ENCODE measurements around the gene RWDD1.
"Not testable (repeated sequence)": the region's sequence is repeated elsewhere in the genome, so short reads cannot be mapped to it uniquely, and the experiment has no call there.

The RWDD1 gene

GRCh38 chr6:116561377-116562018 is 9.8 kb upstream of the RWDD1 start:
- peak; percentile 61 for DNase-seq (ENCODE audit: low spot score)

GRCh38 chr6:116562019-116562403 is 9.3 kb upstream of the RWDD1 start:
- no peak for DNase-seq (ENCODE audit: low spot score)

- DNase-seq (ENCODE audit: low spot score) = no peak
These were observed 8.7 kb upstream of the RWDD1 start for GRCh38 chr6:116562614-116563013.

GRCh38 chr6:116563830-116564229 is 7.5 kb upstream of the RWDD1 start:
- DNase-seq (ENCODE audit: low spot score) = no peak

- no peak for DNase-seq (ENCODE audit: low spot score)
These were observed 7.0 kb upstream of the RWDD1 start for GRCh38 chr6:116564311-116564710.

- no peak for DNase-seq (ENCODE audit: low spot score)
These were observed 6.1 kb upstream of the RWDD1 start for GRCh38 chr6:116564921-116565872.

GRCh38 chr6:116568111-116568510 is 3.2 kb upstream of the RWDD1 start:
- DNase-seq (ENCODE audit: low spot score) = no peak

GRCh38 chr6:116568821-116569755 is 2.2 kb upstream of the RWDD1 start:
- no peak for DNase-seq (ENCODE audit: low spot score)

GRCh38 chr6:116571683-116572000 is 338 bp downstream of the RWDD1 start:
- DNase-seq (ENCODE audit: low spot score) = no peak

GRCh38 chr6:116572162-116572561 is 858 bp downstream of the RWDD1 start:
- peak; percentile 41 for DNase-seq (ENCODE audit: low spot score)

- no peak for DNase-seq (ENCODE audit: low spot score)
These were observed 3.9 kb downstream of the RWDD1 start for GRCh38 chr6:116575227-116575626.

GRCh38 chr6:116577486-116577885 is 6.2 kb downstream of the RWDD1 start:
- DNase-seq (ENCODE audit: low spot score) = no peak

- no peak for DNase-seq (ENCODE audit: low spot score)
These were observed 7.0 kb downstream of the RWDD1 start for GRCh38 chr6:116578335-116578734.

- no peak for DNase-seq (ENCODE audit: low spot score)
These were observed 7.8 kb downstream of the RWDD1 start for GRCh38 chr6:116579143-116579542.

- no peak for DNase-seq (ENCODE audit: low spot score)
These were observed 8.9 kb downstream of the RWDD1 start for GRCh38 chr6:116580198-116580597.

- no peak for DNase-seq (ENCODE audit: low spot score)
These were observed 15.0 kb downstream of the RWDD1 start for GRCh38 chr6:116586276-116586675.

- no peak for DNase-seq (ENCODE audit: low spot score)
These were observed 15.4 kb downstream of the RWDD1 start for GRCh38 chr6:116586738-116587137.

GRCh38 chr6:116595247-116595646 is 23.9 kb downstream of the RWDD1 start:
- DNase-seq (ENCODE audit: low spot score) = no peak

- no peak for DNase-seq (ENCODE audit: low spot score)
These were observed 25.5 kb downstream of the RWDD1 start for GRCh38 chr6:116596815-116597214.

GRCh38 chr6:116603916-116604315 is 32.6 kb downstream of the RWDD1 start:
- DNase-seq (ENCODE audit: low spot score) = not testable (repeated sequence)

- not testable (repeated sequence) for DNase-seq (ENCODE audit: low spot score)
These were observed 33.6 kb downstream of the RWDD1 start for GRCh38 chr6:116604868-116605267.

GRCh38 chr6:116605935-116606334 is 34.6 kb downstream of the RWDD1 start:
- DNase-seq (ENCODE audit: low spot score) = no peak

Data from D341Med (cell line).